NCI-H2029 treated with DMSO at 0.1 percent for 48 hours (cell line): ENCODE data around the gene PHRF1.
"Not testable (repeated sequence)": the region's sequence is repeated elsewhere in the genome, so short reads cannot be mapped to it uniquely, and the experiment has no call there.

ENCODE experiments used
- DNase-seq: peaks from one replicate; lab custom pipeline; 2025; lab: John Stamatoyannopoulos, UW

PHRF1 gene

GRCh38 chr11:635945-636510, 59.8 kb downstream of the PHRF1 start:
- no peak for DNase-seq

GRCh38 chr11:636511-637332, 60.5 kb downstream of the PHRF1 start, which contains the start of gene DRD4:
DRD4 (plus strand) TSS chr11:637269; CDS start chr11:637305, 36 bp downstream.
- DNase-seq: no peak

GRCh38 chr11:637333-637592, 61.0 kb downstream of the PHRF1 start:
- DNase-seq: no peak

- no peak for DNase-seq
Observed at GRCh38 chr11:637593-638521, 61.6 kb downstream of the PHRF1 start.

- DNase-seq: no peak
Observed at GRCh38 chr11:638631-639331, 62.5 kb downstream of the PHRF1 start.

GRCh38 chr11:639332-639955, 63.2 kb downstream of the PHRF1 start:
- no peak for DNase-seq

GRCh38 chr11:640021-640706, 63.9 kb downstream of the PHRF1 start:
- DNase-seq: no peak

GRCh38 chr11:641806-642370, 65.6 kb downstream of the PHRF1 start:
- DNase-seq: no peak

- DNase-seq: no peak
Observed at GRCh38 chr11:643366-643765, 67.1 kb downstream of the PHRF1 start.

GRCh38 chr11:643849-644738, 67.8 kb downstream of the PHRF1 start:
- no peak for DNase-seq

GRCh38 chr11:645536-645935, 69.3 kb downstream of the PHRF1 start:
- no peak for DNase-seq

- no peak for DNase-seq
Observed at GRCh38 chr11:646214-646613, 69.9 kb downstream of the PHRF1 start.

GRCh38 chr11:647672-648158, 71.4 kb downstream of the PHRF1 start:
- not testable (repeated sequence) for DNase-seq

GRCh38 chr11:650482-650881, 74.2 kb downstream of the PHRF1 start:
- no peak for DNase-seq

GRCh38 chr11:653136-653535, 76.9 kb downstream of the PHRF1 start:
- DNase-seq: not testable (repeated sequence)

- DNase-seq: no peak
Observed at GRCh38 chr11:653837-654236, 77.6 kb downstream of the PHRF1 start.

GRCh38 chr11:654444-654843, 78.2 kb downstream of the PHRF1 start:
- not testable (repeated sequence) for DNase-seq

GRCh38 chr11:655036-655726, 78.9 kb downstream of the PHRF1 start:
- no peak for DNase-seq

GRCh38 chr11:656426-656825, 80.2 kb downstream of the PHRF1 start:
- DNase-seq: no peak
